Activated naive CD4-positive, alpha-beta T cell treated with anti-CD3 and anti-CD28 coated beads, Interleukin-2, amount 50 U/mL, for 16 hours (primary cell): Measurements from ENCODE around the gene INPP5A.
A peak's percentile ranks its signal among the peaks of the same experiment; 100 is the strongest.

Experiments
- DNase-seq: peaks from one replicate; pipeline ENCODE4 v3.0.0-alpha.2; 2020

INPP5A gene

DNA sequence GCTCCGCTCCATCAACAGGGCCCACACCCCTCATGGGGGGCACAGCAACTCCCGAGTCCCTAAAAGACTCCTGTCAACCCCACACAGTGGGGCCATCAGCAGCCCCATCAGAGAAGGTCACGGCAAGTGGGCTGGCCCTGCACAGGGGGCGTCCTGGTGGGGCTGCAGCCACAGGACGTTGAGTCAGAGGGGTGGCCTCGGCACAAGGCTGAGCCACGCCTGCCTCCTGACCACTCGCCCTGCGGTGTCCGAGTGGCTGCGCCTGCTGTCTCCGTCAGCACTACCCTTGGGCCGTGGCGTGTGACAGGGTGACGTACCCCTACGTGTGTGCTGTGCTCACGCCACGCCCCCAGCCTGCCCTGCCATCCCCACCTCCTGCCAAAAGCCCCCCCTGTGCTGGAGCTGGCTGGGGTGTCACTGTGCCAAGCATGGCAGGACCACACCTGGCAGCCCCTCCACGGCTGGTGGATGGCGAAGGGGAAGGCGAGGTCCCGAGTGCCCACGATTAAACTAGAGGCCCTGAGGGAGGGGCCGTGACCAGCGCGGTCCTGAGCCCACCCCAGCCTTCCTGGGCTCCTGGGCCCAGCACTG lies 274.4 kb downstream of the INPP5A start:
- no peak for DNase-seq

DNA sequence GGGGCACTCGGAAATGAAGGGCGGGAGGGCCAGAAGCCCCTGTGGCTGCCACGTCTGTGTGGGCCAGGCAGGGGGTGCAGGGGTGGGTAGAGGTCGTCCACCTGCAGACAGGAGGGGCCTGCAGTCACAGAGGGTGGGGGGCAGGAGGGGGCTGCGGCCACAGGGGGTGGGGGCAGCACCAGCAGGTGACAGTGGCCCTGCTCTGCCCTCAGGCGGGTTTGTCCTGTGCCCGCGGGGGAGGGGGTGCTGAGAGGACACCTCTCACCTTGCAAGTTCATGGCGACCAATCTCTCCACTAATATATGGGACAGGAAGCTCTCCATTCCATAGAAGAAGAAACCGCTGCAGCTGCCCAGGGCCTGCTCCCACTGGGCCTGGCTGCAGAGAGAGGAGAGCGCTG lies 274.9 kb downstream of the INPP5A start:
- no peak for DNase-seq

DNA sequence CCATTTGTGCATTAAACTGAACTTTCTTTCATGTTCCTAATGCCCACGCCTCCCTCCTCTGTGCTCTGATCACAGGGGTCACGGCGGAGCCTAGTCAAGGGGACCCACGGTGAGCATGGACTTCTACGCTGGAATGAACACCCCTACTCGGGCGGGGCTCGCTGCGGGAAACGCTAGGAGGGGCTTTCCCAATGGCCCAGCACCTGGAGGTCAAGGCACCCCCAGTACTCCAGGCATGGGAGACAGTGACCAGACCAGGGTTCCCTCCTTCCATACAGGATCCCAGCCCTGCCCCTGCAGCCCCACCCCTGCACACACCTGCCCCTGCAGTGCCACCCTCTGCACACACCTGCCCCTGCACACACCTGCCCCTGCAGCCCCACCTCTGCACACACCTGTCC lies 275.4 kb downstream of the INPP5A start:
- DNase-seq, result no peak

GRCh38 chr10:132813560-132814468 lies 276.2 kb downstream of the INPP5A start:
- no peak for DNase-seq

GRCh38 chr10:132814469-132814856 lies 276.9 kb downstream of the INPP5A start:
- no peak for DNase-seq

GRCh38 chr10:132815168-132815857 lies 277.7 kb downstream of the INPP5A start:
- DNase-seq, result no peak

GRCh38 chr10:132816718-132817117 lies 279.1 kb downstream of the INPP5A start:
- no peak for DNase-seq

GRCh38 chr10:132817701-132818211 lies 280.2 kb downstream of the INPP5A start:
- DNase-seq, result no peak

- no peak for DNase-seq
Observed at GRCh38 chr10:132820056-132820455, 282.5 kb downstream of the INPP5A start.

DNA sequence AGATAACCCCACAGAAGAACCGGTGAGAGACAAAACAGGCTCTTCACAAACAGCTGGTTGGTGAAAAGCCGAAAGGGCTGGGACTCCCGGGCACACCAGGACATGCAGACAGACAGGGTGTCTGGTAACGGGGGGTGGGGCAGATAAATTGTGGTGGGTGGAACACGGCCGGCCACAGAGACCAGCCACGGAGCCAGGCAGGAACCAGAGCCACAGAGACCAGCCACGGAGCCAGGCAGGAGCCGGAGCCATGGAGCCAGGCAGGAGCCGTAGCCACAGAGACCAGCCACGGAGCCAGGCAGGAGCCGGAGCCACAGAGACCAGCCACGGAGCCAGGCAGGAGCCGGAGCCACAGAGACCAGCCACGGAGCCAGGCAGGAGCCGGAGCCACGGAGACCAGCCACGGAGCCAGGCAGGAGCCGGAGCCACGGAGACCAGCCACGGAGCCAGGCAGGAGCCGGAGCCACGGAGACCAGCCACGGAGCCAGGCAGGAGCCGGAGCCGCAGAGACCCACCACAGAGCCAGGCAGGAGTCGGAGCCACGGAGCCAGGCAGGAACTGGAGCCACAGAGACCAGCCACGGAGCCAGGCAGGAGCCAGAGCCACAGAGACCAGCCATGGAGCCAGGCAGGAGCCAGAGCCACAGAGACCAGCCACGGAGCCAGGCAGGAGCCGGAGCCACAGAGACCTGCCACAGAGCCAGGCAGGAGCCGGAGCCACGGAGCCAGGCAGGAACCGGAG lies 288.4 kb downstream of the INPP5A start:
- DNase-seq, result peak; percentile 9

GRCh38 chr10:132826524-132827422 lies 289.2 kb downstream of the INPP5A start:
- no peak for DNase-seq

DNA sequence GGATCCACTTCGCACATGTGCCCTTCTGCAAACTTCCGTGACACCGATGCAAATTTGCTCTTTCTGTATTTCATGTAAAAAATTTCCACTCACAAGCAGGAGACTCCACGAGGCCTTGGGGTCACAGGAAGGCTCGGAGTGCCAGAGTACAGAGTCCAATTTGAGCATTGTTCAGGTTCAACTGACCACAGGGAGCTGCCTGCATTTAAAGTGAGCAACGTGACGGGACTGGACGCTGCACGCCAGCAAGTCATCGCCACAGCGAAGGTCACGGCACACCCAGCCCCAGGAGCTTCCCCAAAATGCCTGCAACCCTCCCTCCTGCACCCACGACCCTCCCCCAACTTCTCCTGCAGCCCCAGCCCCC lies 289.8 kb downstream of the INPP5A start:
- no peak for DNase-seq

GRCh38 chr10:132827861-132828539 lies 290.4 kb downstream of the INPP5A start:
- no peak for DNase-seq

DNA sequence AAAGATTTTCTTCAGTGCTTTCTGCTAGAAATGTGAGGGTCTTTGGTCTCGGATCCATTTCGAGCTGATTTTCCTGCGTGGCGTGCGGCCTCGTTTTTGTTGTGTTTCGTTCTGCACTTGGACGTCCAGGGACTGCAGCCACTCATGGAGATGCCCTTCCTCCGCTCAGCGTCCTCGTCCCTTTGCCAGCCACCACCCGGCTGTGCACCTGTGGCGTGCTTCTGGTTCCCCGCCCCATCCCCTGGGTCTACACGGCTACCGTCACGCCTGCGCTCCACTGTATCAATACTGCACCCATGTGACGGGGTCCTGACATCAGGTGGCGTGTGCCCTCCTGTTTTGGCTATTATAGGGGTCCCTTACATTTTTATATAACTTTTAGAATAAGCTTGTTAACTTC lies 291.1 kb downstream of the INPP5A start:
- no peak for DNase-seq

DNA sequence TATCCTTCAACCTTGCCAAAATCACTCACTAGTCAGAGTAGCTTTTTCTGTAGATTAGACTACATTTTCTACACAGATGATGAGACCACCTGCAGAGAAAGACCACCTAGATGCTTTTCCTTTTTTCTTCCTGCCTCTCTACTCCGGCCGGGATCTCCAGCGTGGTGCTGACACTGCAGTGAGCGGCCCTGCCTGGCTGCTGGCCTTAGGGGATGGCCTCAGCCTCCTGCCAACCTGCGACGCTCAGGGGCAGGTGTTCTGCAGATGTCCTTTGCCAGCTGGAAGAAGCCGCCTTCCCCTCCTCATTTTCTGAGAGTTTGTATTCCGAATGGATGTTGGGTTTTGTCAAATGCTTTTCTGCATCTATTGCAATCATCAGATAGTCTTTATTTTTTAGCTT lies 291.8 kb downstream of the INPP5A start:
- no peak for DNase-seq

- no peak for DNase-seq
Observed at GRCh38 chr10:132832186-132832969, 294.8 kb downstream of the INPP5A start.
